ENCODE measurements around the gene SNAPC1. TPM values are rescaled to one million over a fixed set of nuclear protein-coding genes. Genes with fewer than 3 reads are reported as not detected.

Gene SNAPC1
- total RNA-seq, 1 experiment from 2014 or later = 6.8 TPM

- Mint-ChIP-seq H3K27ac (no peak overlapping the region), H3K36me3 (ENCODE audit: insufficient read depth in 1 of 3, low read depth in 3 of 3) (no peaks in the 10 kb centered on the region), H3K4me1 (peaks cover 15 to 16% of the 10 kb centered on the region in 2 experiments), H3K27me3 (ENCODE audit: low read depth) (no peaks in the 10 kb centered on the region; the same call in 1 of the 2 replicates), H3K4me3 (no peak overlapping the region), H3K9me3 (no peaks in the 10 kb centered on the region)
- Histone ChIP-seq H3K56ac (ENCODE audit: insufficient read length, low read depth, low read length) (no peak overlapping the region), H4K8ac (replicated peaks; ENCODE audit: insufficient read length, low read depth, low read length) (no peak overlapping the region), H2BK20ac (ENCODE audit: low read depth, low read length, poor library complexity, severe bottlenecking) (no peak overlapping the region), H2BK12ac (ENCODE audit: insufficient read length, low read depth, low read length) (no peak overlapping the region), H3K79me2 (ENCODE audit: insufficient read depth, low read length) (no peaks in the 10 kb centered on the region), H3K79me1 (ENCODE audit: insufficient read depth, low read depth, low read length, poor library complexity, severe bottlenecking) (no peaks in the 10 kb centered on the region), H3K4me2 (ENCODE audit: insufficient read depth, insufficient read length, low read length) (no peak overlapping the region), H2BK5ac (ENCODE audit: insufficient read length, low read length) (no peak overlapping the region), H3K27ac (ENCODE audit: insufficient read length, low read depth, low read length) (no peak overlapping the region), H3K18ac (ENCODE audit: insufficient read length, low read depth, low read length) (no peak overlapping the region), H3T11ph (ENCODE audit: low read length) (no peak overlapping the region), H3K4me1 (ENCODE audit: insufficient read depth, low read length) (peaks cover 2% of the 10 kb centered on the region; the same call in 1 of the 2 replicates), H3K9me3 (ENCODE audit: control insufficient read depth, low read depth, low read length) (no peaks in the 10 kb centered on the region), H2BK120ac (ENCODE audit: low read depth, low read length, poor library complexity, severe bottlenecking) (no peak overlapping the region), H2AK5ac (ENCODE audit: insufficient read length, low read length) (no peak overlapping the region), H2AFZ (ENCODE audit: low read length) (no peak overlapping the region), H3K27me3 (ENCODE audit: insufficient read depth, low read length) (no peaks in the 10 kb centered on the region), H4K5ac (ENCODE audit: insufficient read length, low read depth, low read length) (no peak overlapping the region), H2BK15ac (ENCODE audit: low read depth, low read length) (no peak overlapping the region), H4K91ac (ENCODE audit: insufficient read length, low read depth, low read length) (no peak overlapping the region), H3K14ac (ENCODE audit: insufficient read depth, low read length) (no peak overlapping the region), H3K4ac (ENCODE audit: low read depth, low read length) (no peak overlapping the region), H3K9ac (ENCODE audit: extremely low read depth, insufficient read length, low read length) (no peak overlapping the region), H3K23me2 (ENCODE audit: insufficient read length, low read depth, low read length, poor library complexity, severe bottlenecking) (no peaks in the 10 kb centered on the region), H3K23ac (ENCODE audit: insufficient read length, low read depth, low read length) (no peak overlapping the region), H4K20me1 (ENCODE audit: control insufficient read depth, insufficient read depth, insufficient read length) (no peaks in the 10 kb centered on the region)
- no CpG with 5 or more reads among the region's 3 CpGs for WGBS (ENCODE audit: extremely low coverage, insufficient read length, low lambda C conversion rate)
- DNase-seq = no peak
- no peak for TF ChIP-seq CTCF (conservative IDR thresholded peaks at IDR 0.05)
These were observed 70.6 kb downstream of the SNAPC1 start for GRCh38 chr14:61832783-61833182.

Data from H9 (cell line).